ENCODE measurements around the gene TSPAN31.

- no peak for TF ChIP-seq CTCF (IDR thresholded peaks at IDR 0.05)
- TF ChIP-seq POLR2A (IDR thresholded peaks at IDR 0.05) = no peak
Observed at GRCh38 chr12:57735198-57735855, 9.5 kb upstream of the TSPAN31 start.
